GM21529 (cell line): ENCODE data around the gene SGSM1.

ENCODE experiments used
- ATAC-seq: cut with Tn5 transposase; IDR thresholded peaks from one replicate; pipeline ENCODE4 v1.9.1; 2021; ENCODE audit not compliant: unreplicated experiment

Gene SGSM1

GRCh38 chr22:24975813-24976341 lies 169.9 kb downstream of the SGSM1 start:
- ATAC-seq: no peak

DNA sequence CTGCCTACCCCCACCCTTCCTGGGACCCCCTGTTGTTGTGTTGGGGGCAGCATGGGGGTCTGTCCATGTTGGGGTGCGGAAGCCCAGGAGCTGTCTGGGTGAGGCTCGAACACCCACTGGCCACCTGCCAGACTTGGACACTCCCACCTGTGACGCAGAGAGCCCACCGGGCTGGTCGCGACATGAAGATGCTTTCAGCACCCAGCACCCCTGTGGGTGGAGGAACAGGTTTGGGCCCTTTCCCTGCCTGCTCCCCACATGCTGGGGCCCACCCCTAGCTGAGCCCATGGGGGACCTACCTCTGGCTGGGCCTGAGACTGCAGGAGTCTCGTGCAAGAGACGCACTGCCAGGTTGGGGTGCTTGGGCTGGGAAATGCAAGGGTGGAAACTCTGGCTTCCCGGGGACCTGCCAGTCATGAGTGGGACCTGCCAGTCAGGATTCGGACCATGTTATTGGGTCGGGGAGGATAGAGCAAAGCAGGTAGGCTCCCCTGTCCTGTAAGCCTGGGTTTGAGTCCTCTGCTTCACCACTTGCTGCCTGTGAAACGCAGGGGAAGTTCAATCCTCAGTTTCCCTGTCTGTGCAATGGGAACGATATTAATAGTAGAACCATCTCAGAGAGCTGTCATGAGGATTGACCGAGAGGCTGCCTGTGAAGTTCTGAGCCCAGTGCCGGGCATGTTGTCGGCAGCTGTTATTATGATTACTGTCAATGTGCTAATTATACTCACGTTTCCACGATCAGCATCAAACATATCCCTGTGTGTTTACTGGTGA lies 170.6 kb downstream of the SGSM1 start:
- ATAC-seq: no peak
